WTC11 (cell line): ENCODE measurements around the gene KLHDC9. TPM values are rescaled to one million over a fixed set of nuclear protein-coding genes. Genes with fewer than 3 reads are reported as not detected.

Experiments used
- ATAC-seq: fragments of 200-7000 bp; cut with Tn5 transposase; 2 replicates; pipeline ENCODE4 v1.10.0; 2021; ENCODE audit warnings: mild to moderate bottlenecking, moderate library complexity
- CTCF ChIA-PET: fragments of 300-600 bp; sonication (Branson Sonifier 250); formaldehyde crosslinking; loops from one replicate; lab custom pipeline; 2021; ENCODE audit warnings: antibody characterized with exemption; lab: Charles Lee
- POLR2A ChIA-PET: fragments of 350-600 bp; sonication (Branson Sonifier 250); formaldehyde crosslinking; loops from one replicate; lab custom pipeline; 2021; ENCODE audit warnings: antibody characterized with exemption; lab: Charles Lee
- DNase-seq: peaks from one replicate; pipeline ENCODE4 v3.0.0; 2021; ENCODE audit warnings: low spot score
- H3K27ac Mint-ChIP-seq: 2 replicates; pipeline ENCODE4 v1.8.0; 2021; ENCODE audit warnings: mixed read lengths
- H3K27me3 Mint-ChIP-seq: 2 replicates; pipeline ENCODE4 v1.8.0; 2021; ENCODE audit warnings: low read depth, mild to moderate bottlenecking, moderate library complexity, mixed read lengths
- H3K36me3 Mint-ChIP-seq: 2 replicates; pipeline ENCODE4 v1.8.0; 2021; ENCODE audit warnings: mixed read lengths
- H3K4me1 Mint-ChIP-seq: 2 replicates; pipeline ENCODE4 v1.8.0; 2022; ENCODE audit warnings: mixed read lengths
- H3K4me3 Mint-ChIP-seq: 2 replicates; pipeline ENCODE4 v1.8.0; 2021; ENCODE audit warnings: mild to moderate bottlenecking, moderate library complexity, mixed read lengths
- H3K9me3 Mint-ChIP-seq: 2 replicates; pipeline ENCODE4 v1.8.0; 2021; ENCODE audit warnings: mixed read lengths
- CBFB ChIP-seq: sonication (generic); formaldehyde crosslinking; IDR thresholded peaks from 2 replicates; pipeline ENCODE4 v1.8.1; 2022; ENCODE audit warnings: mild to moderate bottlenecking, low read depth, missing genetic modification reagents
- CREM ChIP-seq: sonication (generic); formaldehyde crosslinking; IDR thresholded peaks from 2 replicates; pipeline ENCODE4 v1.8.1; 2022; ENCODE audit warnings: mild to moderate bottlenecking, missing genetic modification reagents, moderate library complexity
- NFATC4 ChIP-seq: fragments of 250-450 bp; sonication (Bioruptor Pico); IDR thresholded peaks from 2 replicates; pipeline ENCODE4 v1.9.0; 2021; ENCODE audit warnings: mild to moderate bottlenecking
- OVOL2 ChIP-seq: fragments of 250-450 bp; sonication (Bioruptor Pico); IDR thresholded peaks from 2 replicates; pipeline ENCODE4 v1.9.0; 2021; ENCODE audit warnings: mild to moderate bottlenecking, borderline replicate concordance
- TEAD1 ChIP-seq: sonication (generic); formaldehyde crosslinking; IDR thresholded peaks from 2 replicates; pipeline ENCODE4 v1.8.0; 2022; ENCODE audit warnings: mild to moderate bottlenecking, missing genetic modification reagents
- TP53 ChIP-seq: sonication (generic); formaldehyde crosslinking; IDR thresholded peaks from 2 replicates; pipeline ENCODE4 v1.8.1; 2023; ENCODE audit warnings: mild to moderate bottlenecking, missing genetic modification reagents
- ZBTB43 ChIP-seq: sonication (generic); formaldehyde crosslinking; IDR thresholded peaks from 2 replicates; pipeline ENCODE4 v1.8.1; 2023; ENCODE audit warnings: mild to moderate bottlenecking, missing genetic modification reagents
- ZNF138 ChIP-seq: sonication (generic); formaldehyde crosslinking; conservative IDR thresholded peaks from 2 replicates; pipeline ENCODE4 v1.8.1; 2022; ENCODE audit warnings: mild to moderate bottlenecking, moderate library complexity, missing genetic modification reagents
- ZNF232 ChIP-seq: sonication (generic); formaldehyde crosslinking; IDR thresholded peaks from 2 replicates; pipeline ENCODE4 v1.8.0; 2022; ENCODE audit warnings: mild to moderate bottlenecking, missing genetic modification reagents
- ZNF281 ChIP-seq: sonication (generic); formaldehyde crosslinking; IDR thresholded peaks from 2 replicates; pipeline ENCODE4 v1.8.0; 2023; ENCODE audit warnings: mild to moderate bottlenecking, missing genetic modification reagents
- ZNF423 ChIP-seq: fragments of 250-450 bp; sonication (Bioruptor Pico); IDR thresholded peaks from 2 replicates; pipeline ENCODE4 v2.1.2; 2022; ENCODE audit warnings: mild to moderate bottlenecking, moderate library complexity
- ZNF425 ChIP-seq: fragments of 250-450 bp; sonication (Bioruptor Pico); conservative IDR thresholded peaks from 2 replicates; pipeline ENCODE4 v1.9.0; 2021; ENCODE audit warnings: mild to moderate bottlenecking
- total RNA-seq: library from RNA; stranded (reverse); gene quantifications from 3 replicates; pipeline ENCODE4 v1.2.3, GENCODE V29; 2021
- TF ChIP-seq, protein P1 (sequence below): sonication (generic); formaldehyde crosslinking; conservative IDR thresholded peaks from 2 replicates; pipeline ENCODE4 v1.8.1; 2023; ENCODE audit warnings: mild to moderate bottlenecking, low read depth, missing genetic modification reagents, moderate library complexity
- TF ChIP-seq, protein P2 (sequence below): sonication (generic); formaldehyde crosslinking; IDR thresholded peaks from 2 replicates; pipeline ENCODE4 v1.8.1; 2022; ENCODE audit warnings: low read depth, mild to moderate bottlenecking, moderate library complexity, missing genetic modification reagents, borderline replicate concordance
- TF ChIP-seq, protein P3 (sequence below): sonication (generic); formaldehyde crosslinking; IDR thresholded peaks from 2 replicates; pipeline ENCODE4 v1.8.1; 2022; ENCODE audit warnings: missing genetic modification reagents, borderline replicate concordance

KLHDC9 gene
- total RNA-seq, 1 experiment from 2014 or later: 5.8 TPM

- TF ChIP-seq, protein P1, sequence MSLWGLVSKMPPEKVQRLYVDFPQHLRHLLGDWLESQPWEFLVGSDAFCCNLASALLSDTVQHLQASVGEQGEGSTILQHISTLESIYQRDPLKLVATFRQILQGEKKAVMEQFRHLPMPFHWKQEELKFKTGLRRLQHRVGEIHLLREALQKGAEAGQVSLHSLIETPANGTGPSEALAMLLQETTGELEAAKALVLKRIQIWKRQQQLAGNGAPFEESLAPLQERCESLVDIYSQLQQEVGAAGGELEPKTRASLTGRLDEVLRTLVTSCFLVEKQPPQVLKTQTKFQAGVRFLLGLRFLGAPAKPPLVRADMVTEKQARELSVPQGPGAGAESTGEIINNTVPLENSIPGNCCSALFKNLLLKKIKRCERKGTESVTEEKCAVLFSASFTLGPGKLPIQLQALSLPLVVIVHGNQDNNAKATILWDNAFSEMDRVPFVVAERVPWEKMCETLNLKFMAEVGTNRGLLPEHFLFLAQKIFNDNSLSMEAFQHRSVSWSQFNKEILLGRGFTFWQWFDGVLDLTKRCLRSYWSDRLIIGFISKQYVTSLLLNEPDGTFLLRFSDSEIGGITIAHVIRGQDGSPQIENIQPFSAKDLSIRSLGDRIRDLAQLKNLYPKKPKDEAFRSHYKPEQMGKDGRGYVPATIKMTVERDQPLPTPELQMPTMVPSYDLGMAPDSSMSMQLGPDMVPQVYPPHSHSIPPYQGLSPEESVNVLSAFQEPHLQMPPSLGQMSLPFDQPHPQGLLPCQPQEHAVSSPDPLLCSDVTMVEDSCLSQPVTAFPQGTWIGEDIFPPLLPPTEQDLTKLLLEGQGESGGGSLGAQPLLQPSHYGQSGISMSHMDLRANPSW: no peak
- TF ChIP-seq, protein P2, sequence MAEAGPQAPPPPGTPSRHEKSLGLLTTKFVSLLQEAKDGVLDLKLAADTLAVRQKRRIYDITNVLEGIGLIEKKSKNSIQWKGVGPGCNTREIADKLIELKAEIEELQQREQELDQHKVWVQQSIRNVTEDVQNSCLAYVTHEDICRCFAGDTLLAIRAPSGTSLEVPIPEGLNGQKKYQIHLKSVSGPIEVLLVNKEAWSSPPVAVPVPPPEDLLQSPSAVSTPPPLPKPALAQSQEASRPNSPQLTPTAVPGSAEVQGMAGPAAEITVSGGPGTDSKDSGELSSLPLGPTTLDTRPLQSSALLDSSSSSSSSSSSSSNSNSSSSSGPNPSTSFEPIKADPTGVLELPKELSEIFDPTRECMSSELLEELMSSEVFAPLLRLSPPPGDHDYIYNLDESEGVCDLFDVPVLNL (CRISPR knock-in tag): no peak
- TF ChIP-seq NFATC4 (CRISPR knock-in tag): no peak
- TF ChIP-seq TP53 (CRISPR knock-in tag): no peak
Measured at GRCh38 chr1:161079436-161080110, 18.6 kb upstream of the KLHDC9 start (continued).

DNA sequence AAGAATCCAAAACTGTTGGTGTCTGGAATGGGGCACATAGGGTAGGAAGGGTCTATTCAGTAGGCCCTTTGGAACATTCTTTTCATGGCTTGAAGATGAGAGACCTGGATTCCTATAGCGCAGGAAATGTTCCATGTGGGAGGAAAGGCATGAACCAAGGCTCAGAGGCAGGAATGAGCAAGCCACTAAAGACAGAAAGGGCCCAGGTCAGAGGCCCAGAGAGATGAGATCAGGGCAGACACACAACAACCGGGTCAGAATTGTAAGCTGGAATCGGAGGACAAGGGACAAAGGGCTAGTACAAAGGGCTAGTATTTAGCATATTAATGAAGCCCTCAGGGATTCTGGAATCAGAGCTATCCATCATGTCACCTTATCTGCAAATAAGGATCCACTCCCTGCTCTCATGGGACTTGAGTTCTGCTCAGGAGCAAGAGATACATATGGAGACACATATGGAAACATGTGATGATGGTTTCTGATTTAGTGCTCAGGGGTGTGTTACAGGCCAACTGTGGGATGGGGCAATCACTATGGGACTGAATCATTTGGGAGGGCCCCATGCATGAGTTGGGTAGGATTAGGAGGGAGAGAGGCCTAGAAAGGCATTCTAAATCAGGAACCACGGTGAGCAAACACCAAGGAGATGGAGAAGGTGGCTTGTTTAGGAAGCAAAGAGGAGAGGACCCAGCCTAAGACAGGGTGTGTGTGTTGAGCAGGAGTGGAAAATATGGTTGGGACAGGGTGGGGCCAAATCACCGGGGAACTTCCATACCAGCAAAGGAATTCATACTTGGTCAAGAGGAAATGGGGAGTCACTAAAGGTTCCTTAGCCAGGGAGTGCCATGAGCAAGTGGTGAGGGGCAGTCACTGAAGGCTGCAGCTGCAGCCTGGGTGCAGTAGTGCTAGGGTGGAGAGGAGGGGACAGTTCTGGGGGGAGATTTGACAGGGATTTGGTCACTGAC is 17.4 kb upstream of the KLHDC9 start:
- no peaks in the 10 kb centered on the region for H3K9me3 Mint-ChIP-seq
- TF ChIP-seq CBFB (CRISPR knock-in tag) (no peak), ZNF423 (CRISPR knock-in tag) (no peak)
- no peaks in the 10 kb centered on the region; the same call in 1 of the 2 replicates for H3K27me3 Mint-ChIP-seq
- no peak overlapping the region for H3K4me3 Mint-ChIP-seq
- no peaks in the 10 kb centered on the region for H3K36me3 Mint-ChIP-seq
- POLR2A ChIA-PET: no interaction called here
- DNase-seq (no peak), ATAC-seq (no peak)
- no peak overlapping the region for H3K27ac Mint-ChIP-seq
- H3K4me1 Mint-ChIP-seq: peaks cover 30% of the 10 kb centered on the region
- CTCF ChIA-PET: interaction anchor here (0.9 to 2.8 kb wide), 7 partner anchors 8 to 37 kb away, joined by 3 to 24 read pairs (median 5); partner anchors contain the start of genes KLHDC9, NECTIN4, NIT1 and PFDN2

- no peak overlapping the region for H3K4me3 Mint-ChIP-seq
- H3K9me3 Mint-ChIP-seq: no peaks in the 10 kb centered on the region
- H3K36me3 Mint-ChIP-seq: no peaks in the 10 kb centered on the region
- DNase-seq (no peak), ATAC-seq (no peak)
- no peaks in the 10 kb centered on the region; the same call in 1 of the 2 replicates for H3K27me3 Mint-ChIP-seq
- CTCF ChIA-PET: interaction anchor here (1.2 to 2.3 kb wide), 2 partner anchors 8 to 197 kb away, joined by 3 to 8 read pairs; partner anchors contain the start of genes ITLN1 and NECTIN4
- POLR2A ChIA-PET: no interaction called here
- H3K4me1 Mint-ChIP-seq: peaks cover 37% of the 10 kb centered on the region
- H3K27ac Mint-ChIP-seq: no peak overlapping the region
- TF ChIP-seq CREM (CRISPR knock-in tag) (no peak), ZNF138 (no peak), TP53 (CRISPR knock-in tag) (no peak), ZNF281 (CRISPR knock-in tag) (no peak), OVOL2 (no peak), ZNF423 (CRISPR knock-in tag) (no peak), TEAD1 (CRISPR knock-in tag) (no peak), ZNF232 (CRISPR knock-in tag) (no peak), ZNF425 (CRISPR knock-in tag) (no peak), ZBTB43 (CRISPR knock-in tag) (no peak)
- TF ChIP-seq, protein P3, sequence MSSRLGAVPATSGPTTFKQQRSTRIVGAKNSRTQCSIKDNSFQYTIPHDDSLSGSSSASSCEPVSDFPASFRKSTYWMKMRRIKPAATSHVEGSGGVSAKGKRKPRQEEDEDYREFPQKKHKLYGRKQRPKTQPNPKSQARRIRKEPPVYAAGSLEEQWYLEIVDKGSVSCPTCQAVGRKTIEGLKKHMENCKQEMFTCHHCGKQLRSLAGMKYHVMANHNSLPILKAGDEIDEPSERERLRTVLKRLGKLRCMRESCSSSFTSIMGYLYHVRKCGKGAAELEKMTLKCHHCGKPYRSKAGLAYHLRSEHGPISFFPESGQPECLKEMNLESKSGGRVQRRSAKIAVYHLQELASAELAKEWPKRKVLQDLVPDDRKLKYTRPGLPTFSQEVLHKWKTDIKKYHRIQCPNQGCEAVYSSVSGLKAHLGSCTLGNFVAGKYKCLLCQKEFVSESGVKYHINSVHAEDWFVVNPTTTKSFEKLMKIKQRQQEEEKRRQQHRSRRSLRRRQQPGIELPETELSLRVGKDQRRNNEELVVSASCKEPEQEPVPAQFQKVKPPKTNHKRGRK (CRISPR knock-in tag): no peak
Measured at GRCh38 chr1:161081519-161081918, 16.6 kb upstream of the KLHDC9 start.
